SK-N-SH (cell line): ENCODE data around the gene MYLK4. TPM values are rescaled to one million over a fixed set of nuclear protein-coding genes. Genes with fewer than 3 reads are reported as not detected.

ENCODE experiments used
- CTCF ChIA-PET: fragments of 300-600, 350-600 bp; formaldehyde crosslinking; extraction: SDS; loops from one replicate; lab custom pipeline; 2021; lab: Yijun Ruan, JAX
- POLR2A ChIA-PET: fragments of 350-600 bp; sonication (Branson Sonifier 250); formaldehyde crosslinking; extraction: SDS; loops from one replicate; lab custom pipeline; 2020; ENCODE audit warnings: antibody characterized with exemption, inconsistent platforms; lab: Yijun Ruan, JAX
- DNase-seq: peaks from one replicate; pipeline ENCODE4 v3.0.0; 2012
- H2AFZ ChIP-seq: fragments of 200-600 bp; sonication (generic); 2 replicates; pipeline ENCODE4 v1.8.1; 2016; ENCODE audit warnings: antibody characterized with exemption, mild to moderate bottlenecking, low read depth
- H3F3A ChIP-seq: fragments of 200-600 bp; sonication (generic); replicated peaks from 2 replicates; pipeline ENCODE3; 2016; ENCODE audit warnings: antibody characterized with exemption, mild to moderate bottlenecking; ENCODE audit not compliant: insufficient read depth
- H3K27ac ChIP-seq, 2 experiments: fragments of 200-500 bp in 1 of 2; fragments of 200-600 bp in 1 of 2; sonication (Bioruptor generic) in 1 of 2; sonication (generic), shearing (Covaris generic) in 1 of 2; 2 replicates each; pipeline versions ENCODE4 v1.5.1 to v1.6.1; 2014 to 2016; ENCODE audit warnings: low read depth in 2 of 2, inconsistent platforms in 1 of 2, low read length in 1 of 2, mild to moderate bottlenecking in 1 of 2, mixed read lengths in 1 of 2
- H3K27me3 ChIP-seq: fragments of 200-600 bp; sonication (generic), shearing (Covaris generic); 2 replicates; pipeline ENCODE4 v1.6.1; 2016; ENCODE audit warnings: mixed run types; ENCODE audit not compliant: insufficient read depth
- H3K36me3 ChIP-seq, 2 experiments: fragments of 200-500 bp in 1 of 2; fragments of 200-600 bp in 1 of 2; sonication (Bioruptor generic) in 1 of 2; sonication (generic) in 1 of 2; replicated peaks in 1 of 2; 2 replicates each; pipeline versions ENCODE3 to v1.5.1; 2014 to 2016; ENCODE audit warnings: low read length in 1 of 2, mild to moderate bottlenecking in 1 of 2; ENCODE audit not compliant: insufficient read depth in 2 of 2, control insufficient read depth in 1 of 2
- H3K4me1 ChIP-seq, 2 experiments: fragments of 200-500 bp in 1 of 2; fragments of 200-600 bp in 1 of 2; sonication (Bioruptor generic) in 1 of 2; sonication (generic), shearing (Covaris generic) in 1 of 2; 2 replicates each; pipeline versions ENCODE4 v1.5.1 to v1.6.1; 2014 to 2016; ENCODE audit warnings: low read depth in 1 of 2, low read length in 1 of 2, mixed run types in 1 of 2; ENCODE audit not compliant: insufficient read depth in 2 of 2, control insufficient read depth in 1 of 2
- H3K4me2 ChIP-seq: fragments of 200-600 bp; sonication (generic), shearing (Covaris generic); 2 replicates; pipeline ENCODE4 v1.6.1; 2017; ENCODE audit warnings: mixed run types
- H3K4me3 ChIP-seq, 2 experiments: fragments of 200-500 bp in 1 of 2; fragments of 200-600 bp in 1 of 2; sonication (Bioruptor generic) in 1 of 2; sonication (generic), shearing (Covaris generic) in 1 of 2; 2 replicates each; pipeline versions ENCODE4 v1.5.1 to v1.8.1; 2014 to 2016; ENCODE audit warnings: low read depth in 2 of 2, inconsistent platforms in 1 of 2, low read length in 1 of 2, mild to moderate bottlenecking in 1 of 2, mixed read lengths in 1 of 2, moderate library complexity in 1 of 2
- H3K79me2 ChIP-seq: fragments of 200-600 bp; sonication (generic); 2 replicates; pipeline ENCODE4 v1.8.1; 2017; ENCODE audit warnings: mild to moderate bottlenecking; ENCODE audit not compliant: insufficient read depth
- H3K9ac ChIP-seq: fragments of 200-600 bp; sonication (generic); 2 replicates; pipeline ENCODE4 v1.6.1; 2017; ENCODE audit warnings: mixed run types
- H3K9me2 ChIP-seq: fragments of 200-600 bp; sonication (generic); 2 replicates; pipeline ENCODE4 v1.6.1; 2017; ENCODE audit warnings: mixed run types
- H3K9me3 ChIP-seq: fragments of 200-600 bp; sonication (generic); 2 replicates; pipeline ENCODE4 v1.6.1; 2017; ENCODE audit warnings: mixed run types, mild to moderate bottlenecking, moderate library complexity
- H4K20me1 ChIP-seq: fragments of 200-600 bp; sonication (generic); 2 replicates; pipeline ENCODE4 v1.6.1; 2017; ENCODE audit warnings: mild to moderate bottlenecking, mixed run types; ENCODE audit not compliant: insufficient read depth
- ELF1 ChIP-seq: IDR thresholded peaks from 2 replicates; pipeline ENCODE4 v1.4.0; 2012
- EP300 ChIP-seq, 2 experiments: IDR thresholded peaks; 2 replicates each; pipeline versions ENCODE4 v1.4.0 to v1.6.1; 2012; ENCODE audit warnings: borderline replicate concordance in 1 of 2, low read depth in 1 of 2, low read length in 1 of 2
- FOSL2 ChIP-seq: IDR thresholded peaks from 2 replicates; pipeline ENCODE4 v1.4.0; 2012; ENCODE audit warnings: low read depth, mild to moderate bottlenecking, moderate library complexity, borderline replicate concordance
- FOXJ3 ChIP-seq: sonication (generic); formaldehyde crosslinking; IDR thresholded peaks from 2 replicates; pipeline ENCODE4 v1.5.1; 2020; ENCODE audit warnings: mild to moderate bottlenecking, missing genetic modification reagents
- GABPA ChIP-seq: IDR thresholded peaks from 2 replicates; pipeline ENCODE4 v1.4.0; 2012; ENCODE audit warnings: low read depth, mild to moderate bottlenecking
- GATA2 ChIP-seq: sonication (generic); formaldehyde crosslinking; IDR thresholded peaks from 2 replicates; pipeline ENCODE4 v1.5.0; 2020; ENCODE audit warnings: mild to moderate bottlenecking, missing genetic modification reagents
- IRF3 ChIP-seq: fragments of 150-350 bp; IDR thresholded peaks from 2 replicates; pipeline ENCODE4 v1.6.1; 2016; ENCODE audit warnings: mild to moderate bottlenecking, low read depth, low read length
- PBX3 ChIP-seq: IDR thresholded peaks from 2 replicates; pipeline ENCODE4; 2012
- RCOR1 ChIP-seq: fragments of 150-350 bp; IDR thresholded peaks from 2 replicates; pipeline ENCODE4 v1.6.1; 2017; ENCODE audit warnings: antibody characterized with exemption, low read length
- RFX5 ChIP-seq: IDR thresholded peaks from 2 replicates; pipeline ENCODE4 v1.6.1; 2012; ENCODE audit warnings: mild to moderate bottlenecking, improper control_type of control experiment, low read length
- RXRA ChIP-seq: IDR thresholded peaks from 2 replicates; pipeline ENCODE4 v1.4.0; 2012; ENCODE audit warnings: low read depth, mild to moderate bottlenecking, borderline replicate concordance
- SMC3 ChIP-seq: IDR thresholded peaks from 2 replicates; pipeline ENCODE4 v1.6.1; 2012; ENCODE audit warnings: low read depth, low read length, improper control_type of control experiment
- USF1 ChIP-seq: IDR thresholded peaks from 2 replicates; pipeline ENCODE4 v1.4.0; 2012; ENCODE audit warnings: low read depth, borderline replicate concordance
- WGBS: methylation state at CpG from one replicate; pipeline ENCODE4 v1.1.6; 2017; ENCODE audit warnings: low lambda C conversion rate; 5-methylcytosine and 5-hydroxymethylcytosine counted together
- polyA plus RNA-seq, 3 experiments: library from polyadenylated mRNA; depleted of rRNA; stranded (reverse); fragments of >200 nt; gene quantifications; 2 replicates each; pipeline ENCODE4 v1.2.3, GENCODE V29; 2012
- TF ChIP-seq, protein P1 (sequence below): IDR thresholded peaks from 2 replicates; pipeline ENCODE4 v1.6.1; 2012; ENCODE audit warnings: mild to moderate bottlenecking, low read depth, low read length, moderate library complexity
- TF ChIP-seq, protein P2 (sequence below): fragments of 200-600 bp; sonication (generic); IDR thresholded peaks from 2 replicates; pipeline ENCODE4 v1.6.1; 2017; ENCODE audit warnings: antibody characterized with exemption, mild to moderate bottlenecking, moderate library complexity
- TF ChIP-seq, protein P3 (sequence below): IDR thresholded peaks from 2 replicates; pipeline ENCODE4 v1.4.0; 2012; ENCODE audit warnings: low read depth, borderline replicate concordance

MYLK4 gene
- polyA plus RNA-seq, 1 of the 3 experiments (the other 2 are of a cell fraction): 0.16 TPM

GRCh38 chr6:2777249-2777648 lies 26.5 kb upstream of the MYLK4 start:
- H3K27me3 ChIP-seq: no peaks in the 10 kb centered on the region
- H3K36me3 ChIP-seq: peaks cover 20 to 80% of the 10 kb centered on the region in 2 experiments
- H3K4me2 ChIP-seq: no peak overlapping the region
- ChIA-PET POLR2A (no interaction called here), CTCF (interaction anchor here (1.4 to 2.7 kb wide), 2 partner anchors 10 to 155 kb away, joined by 4 to 14 read pairs; no protein-coding TSS in a partner anchor)
- peaks cover 20% of the 10 kb centered on the region for H4K20me1 ChIP-seq
- no peak overlapping the region; a peak in 1 of 4 replicates for H3K27ac ChIP-seq
- TF ChIP-seq GABPA (no peak), USF1 (no peak), SMC3 (no peak)
- no peaks in the 10 kb centered on the region for H3F3A ChIP-seq
- H3K4me1 ChIP-seq: no peaks in the 10 kb centered on the region
- H3K9ac ChIP-seq: no peak overlapping the region
- WGBS: 95% methylated on average over 3 of the region's 3 CpGs
- H3K79me2 ChIP-seq: peaks cover 95% of the 10 kb centered on the region
- no peak overlapping the region for H3K4me3 ChIP-seq
- no peaks in the 10 kb centered on the region for H3K9me3 ChIP-seq
- no peaks in the 10 kb centered on the region for H3K9me2 ChIP-seq
- DNase-seq: no peak
- H2AFZ ChIP-seq: no peak overlapping the region

GRCh38 chr6:2775003-2775402 lies 24.3 kb upstream of the MYLK4 start:
- POLR2A ChIA-PET: interaction anchor here (0.9 kb wide), 1 partner anchor 9 kb away, joined by 3 read pairs; no protein-coding TSS in a partner anchor
- Histone ChIP-seq H3F3A (no peaks in the 10 kb centered on the region), H2AFZ (no peak overlapping the region), H3K4me1 (peaks cover 5 to 12% of the 10 kb centered on the region in 2 experiments; a peak in 3 of 4 replicates), H3K9me2 (no peaks in the 10 kb centered on the region), H3K9me3 (no peaks in the 10 kb centered on the region), H3K27me3 (no peaks in the 10 kb centered on the region), H3K36me3 (peaks cover 31 to 79% of the 10 kb centered on the region in 2 experiments), H3K9ac (no peak overlapping the region), H3K79me2 (peaks cover 97% of the 10 kb centered on the region), H3K27ac (no peak overlapping the region), H4K20me1 (peaks cover 36% of the 10 kb centered on the region), H3K4me2 (no peak overlapping the region), H3K4me3 (no peak overlapping the region)
- 93% methylated on average over 1 of the region's 1 CpG for WGBS
- CTCF ChIA-PET: interaction anchor here (1.0 to 2.7 kb wide), 3 partner anchors 8 to 37 kb away, joined by 4 to 14 read pairs (median 6); no protein-coding TSS in a partner anchor
- DNase-seq: no peak
- no peak for TF ChIP-seq EP300 (IDR thresholded peaks at IDR 0.05; ENCODE audit: borderline replicate concordance in 1 of 2, low read depth in 1 of 2, low read length in 1 of 2)
- no peak for TF ChIP-seq ELF1
- no peak for TF ChIP-seq RFX5
- no peak for TF ChIP-seq PBX3
- no peak for TF ChIP-seq RXRA
- no peak for TF ChIP-seq FOSL2
- no peak for TF ChIP-seq IRF3
- no peak for TF ChIP-seq RCOR1
- TF ChIP-seq, protein P1, sequence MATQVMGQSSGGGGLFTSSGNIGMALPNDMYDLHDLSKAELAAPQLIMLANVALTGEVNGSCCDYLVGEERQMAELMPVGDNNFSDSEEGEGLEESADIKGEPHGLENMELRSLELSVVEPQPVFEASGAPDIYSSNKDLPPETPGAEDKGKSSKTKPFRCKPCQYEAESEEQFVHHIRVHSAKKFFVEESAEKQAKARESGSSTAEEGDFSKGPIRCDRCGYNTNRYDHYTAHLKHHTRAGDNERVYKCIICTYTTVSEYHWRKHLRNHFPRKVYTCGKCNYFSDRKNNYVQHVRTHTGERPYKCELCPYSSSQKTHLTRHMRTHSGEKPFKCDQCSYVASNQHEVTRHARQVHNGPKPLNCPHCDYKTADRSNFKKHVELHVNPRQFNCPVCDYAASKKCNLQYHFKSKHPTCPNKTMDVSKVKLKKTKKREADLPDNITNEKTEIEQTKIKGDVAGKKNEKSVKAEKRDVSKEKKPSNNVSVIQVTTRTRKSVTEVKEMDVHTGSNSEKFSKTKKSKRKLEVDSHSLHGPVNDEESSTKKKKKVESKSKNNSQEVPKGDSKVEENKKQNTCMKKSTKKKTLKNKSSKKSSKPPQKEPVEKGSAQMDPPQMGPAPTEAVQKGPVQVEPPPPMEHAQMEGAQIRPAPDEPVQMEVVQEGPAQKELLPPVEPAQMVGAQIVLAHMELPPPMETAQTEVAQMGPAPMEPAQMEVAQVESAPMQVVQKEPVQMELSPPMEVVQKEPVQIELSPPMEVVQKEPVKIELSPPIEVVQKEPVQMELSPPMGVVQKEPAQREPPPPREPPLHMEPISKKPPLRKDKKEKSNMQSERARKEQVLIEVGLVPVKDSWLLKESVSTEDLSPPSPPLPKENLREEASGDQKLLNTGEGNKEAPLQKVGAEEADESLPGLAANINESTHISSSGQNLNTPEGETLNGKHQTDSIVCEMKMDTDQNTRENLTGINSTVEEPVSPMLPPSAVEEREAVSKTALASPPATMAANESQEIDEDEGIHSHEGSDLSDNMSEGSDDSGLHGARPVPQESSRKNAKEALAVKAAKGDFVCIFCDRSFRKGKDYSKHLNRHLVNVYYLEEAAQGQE: no peak
- no peak for TF ChIP-seq GATA2
- no peak for TF ChIP-seq SMC3
- TF ChIP-seq, protein P2, sequence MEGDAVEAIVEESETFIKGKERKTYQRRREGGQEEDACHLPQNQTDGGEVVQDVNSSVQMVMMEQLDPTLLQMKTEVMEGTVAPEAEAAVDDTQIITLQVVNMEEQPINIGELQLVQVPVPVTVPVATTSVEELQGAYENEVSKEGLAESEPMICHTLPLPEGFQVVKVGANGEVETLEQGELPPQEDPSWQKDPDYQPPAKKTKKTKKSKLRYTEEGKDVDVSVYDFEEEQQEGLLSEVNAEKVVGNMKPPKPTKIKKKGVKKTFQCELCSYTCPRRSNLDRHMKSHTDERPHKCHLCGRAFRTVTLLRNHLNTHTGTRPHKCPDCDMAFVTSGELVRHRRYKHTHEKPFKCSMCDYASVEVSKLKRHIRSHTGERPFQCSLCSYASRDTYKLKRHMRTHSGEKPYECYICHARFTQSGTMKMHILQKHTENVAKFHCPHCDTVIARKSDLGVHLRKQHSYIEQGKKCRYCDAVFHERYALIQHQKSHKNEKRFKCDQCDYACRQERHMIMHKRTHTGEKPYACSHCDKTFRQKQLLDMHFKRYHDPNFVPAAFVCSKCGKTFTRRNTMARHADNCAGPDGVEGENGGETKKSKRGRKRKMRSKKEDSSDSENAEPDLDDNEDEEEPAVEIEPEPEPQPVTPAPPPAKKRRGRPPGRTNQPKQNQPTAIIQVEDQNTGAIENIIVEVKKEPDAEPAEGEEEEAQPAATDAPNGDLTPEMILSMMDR: no peak
- no peak for TF ChIP-seq FOXJ3 (CRISPR knock-in tag)
- TF ChIP-seq, protein P3, sequence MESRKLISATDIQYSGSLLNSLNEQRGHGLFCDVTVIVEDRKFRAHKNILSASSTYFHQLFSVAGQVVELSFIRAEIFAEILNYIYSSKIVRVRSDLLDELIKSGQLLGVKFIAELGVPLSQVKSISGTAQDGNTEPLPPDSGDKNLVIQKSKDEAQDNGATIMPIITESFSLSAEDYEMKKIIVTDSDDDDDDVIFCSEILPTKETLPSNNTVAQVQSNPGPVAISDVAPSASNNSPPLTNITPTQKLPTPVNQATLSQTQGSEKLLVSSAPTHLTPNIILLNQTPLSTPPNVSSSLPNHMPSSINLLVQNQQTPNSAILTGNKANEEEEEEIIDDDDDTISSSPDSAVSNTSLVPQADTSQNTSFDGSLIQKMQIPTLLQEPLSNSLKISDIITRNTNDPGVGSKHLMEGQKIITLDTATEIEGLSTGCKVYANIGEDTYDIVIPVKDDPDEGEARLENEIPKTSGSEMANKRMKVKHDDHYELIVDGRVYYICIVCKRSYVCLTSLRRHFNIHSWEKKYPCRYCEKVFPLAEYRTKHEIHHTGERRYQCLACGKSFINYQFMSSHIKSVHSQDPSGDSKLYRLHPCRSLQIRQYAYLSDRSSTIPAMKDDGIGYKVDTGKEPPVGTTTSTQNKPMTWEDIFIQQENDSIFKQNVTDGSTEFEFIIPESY: no peak
